Hypothalamus (tissue), 51 donors: ENCODE results near the gene KTN1.

Source experiments
- DNase-seq, 51 donors: peaks; one replicate each; lab custom pipeline; 2025; lab: John Stamatoyannopoulos, UW

KTN1 gene

GRCh38 chr14:55604900-55605418 lies 25.0 kb downstream of the KTN1 start:
- DNase-seq, result no peak

GRCh38 chr14:55605793-55606192 lies 25.8 kb downstream of the KTN1 start:
- DNase-seq, result no peak

- DNase-seq, result no peak
These were observed 27.4 kb downstream of the KTN1 start for GRCh38 chr14:55607386-55607785.

DNA sequence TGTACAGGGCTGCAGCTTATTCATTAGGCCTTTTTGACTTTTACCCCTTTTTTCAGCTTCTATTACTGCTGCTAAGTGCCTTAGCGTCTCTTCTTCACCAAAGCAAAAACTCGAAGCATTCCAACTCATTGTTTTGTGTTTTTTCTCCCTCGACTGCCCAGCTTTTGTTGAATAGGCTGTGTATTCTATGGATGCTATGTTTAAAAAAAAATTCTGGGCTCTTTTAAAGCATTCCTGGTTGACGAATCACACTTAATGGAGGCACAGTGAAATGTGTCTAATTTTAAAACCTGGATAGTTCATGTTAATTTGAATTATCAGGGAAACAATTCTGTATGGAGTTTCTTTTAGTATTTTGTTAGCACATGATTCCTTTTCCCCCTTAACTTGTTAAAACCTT lies 29.7 kb downstream of the KTN1 start:
- no peak for DNase-seq

- DNase-seq, result no peak
These were observed 30.8 kb downstream of the KTN1 start for GRCh38 chr14:55610713-55611370.

- DNase-seq, result no peak
These were observed 31.9 kb downstream of the KTN1 start for GRCh38 chr14:55611859-55612258.

DNA sequence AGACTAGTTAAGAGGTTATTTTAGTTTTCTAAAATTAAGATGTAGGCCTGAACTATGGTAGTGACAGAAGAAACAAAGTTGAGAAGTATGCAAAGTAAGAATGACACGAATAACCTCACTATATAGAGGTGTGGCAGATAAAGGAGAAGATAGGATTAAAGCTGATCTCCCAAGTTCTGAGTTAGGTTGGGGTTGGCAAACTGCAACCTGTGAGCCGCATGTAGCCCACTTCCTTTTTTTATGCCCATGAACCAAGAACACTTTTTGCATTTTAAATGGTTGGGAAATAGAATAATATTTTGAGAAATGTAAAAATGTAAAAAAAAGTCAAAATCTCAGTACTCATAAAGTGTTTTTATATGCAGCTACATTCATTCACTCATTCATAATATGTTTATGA lies 34.3 kb downstream of the KTN1 start:
- no peak for DNase-seq

GRCh38 chr14:55620277-55620676 lies 40.3 kb downstream of the KTN1 start:
- no peak for DNase-seq

DNA sequence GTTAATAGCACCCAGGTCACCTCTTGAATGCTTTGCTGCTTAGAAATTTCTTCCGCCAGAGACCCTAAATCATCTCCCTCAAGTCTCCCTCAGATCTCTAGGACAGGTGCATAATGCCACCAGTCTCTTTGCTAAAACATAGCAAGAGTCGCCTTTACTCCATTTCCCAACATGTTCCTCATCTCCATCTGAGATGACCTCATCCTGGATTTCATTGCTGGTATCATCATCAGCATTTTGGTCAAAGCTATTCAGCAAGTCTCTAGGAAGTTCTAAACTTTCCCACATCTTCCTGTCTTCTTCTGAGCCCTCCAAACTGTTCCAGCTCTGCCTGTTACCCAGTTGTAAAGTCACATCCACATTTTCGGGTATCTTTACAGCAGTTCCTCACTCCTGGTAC lies 41.0 kb downstream of the KTN1 start:
- DNase-seq, result no peak

DNA sequence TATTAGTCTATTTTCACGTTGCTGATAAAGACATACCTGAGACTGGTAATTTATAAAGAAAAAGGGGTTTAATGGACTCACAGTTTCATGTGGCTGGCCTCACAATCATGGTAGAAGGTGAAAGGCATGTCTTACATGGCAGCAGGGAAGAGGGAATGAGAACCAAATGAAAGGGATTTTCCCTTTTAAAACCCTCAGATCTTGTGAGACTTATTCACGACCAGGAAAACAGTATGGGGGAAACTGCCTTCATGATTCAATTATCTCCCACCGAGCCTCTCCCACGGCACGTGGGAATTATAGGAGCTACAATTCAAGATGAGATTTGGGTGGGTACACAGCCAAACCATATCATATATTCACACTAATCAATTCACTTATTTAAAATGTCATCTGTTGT lies 41.4 kb downstream of the KTN1 start:
- no peak for DNase-seq

DNA sequence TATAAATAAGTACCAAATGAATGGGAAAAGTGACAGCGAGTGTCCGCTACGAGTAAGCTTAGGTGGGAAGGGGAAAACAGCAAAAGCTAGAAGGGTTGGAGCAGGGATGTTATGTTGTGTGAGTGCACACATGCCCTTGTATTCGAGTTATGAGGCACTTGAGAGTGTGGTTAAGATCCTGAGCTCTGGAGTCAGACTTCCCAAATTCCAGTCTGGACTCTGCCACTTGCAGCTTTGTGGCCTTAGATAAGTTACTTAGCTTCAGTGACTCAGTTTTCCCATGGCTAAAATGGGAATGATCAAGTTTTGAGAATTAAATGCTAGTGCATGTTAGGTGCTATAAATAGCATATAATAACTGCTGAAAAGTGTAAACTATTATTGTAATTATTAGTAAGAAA lies 44.9 kb downstream of the KTN1 start:
- no peak for DNase-seq

GRCh38 chr14:55625481-55625880 lies 45.5 kb downstream of the KTN1 start:
- no peak for DNase-seq

GRCh38 chr14:55626131-55626530 lies 46.1 kb downstream of the KTN1 start:
- DNase-seq, result no peak

DNA sequence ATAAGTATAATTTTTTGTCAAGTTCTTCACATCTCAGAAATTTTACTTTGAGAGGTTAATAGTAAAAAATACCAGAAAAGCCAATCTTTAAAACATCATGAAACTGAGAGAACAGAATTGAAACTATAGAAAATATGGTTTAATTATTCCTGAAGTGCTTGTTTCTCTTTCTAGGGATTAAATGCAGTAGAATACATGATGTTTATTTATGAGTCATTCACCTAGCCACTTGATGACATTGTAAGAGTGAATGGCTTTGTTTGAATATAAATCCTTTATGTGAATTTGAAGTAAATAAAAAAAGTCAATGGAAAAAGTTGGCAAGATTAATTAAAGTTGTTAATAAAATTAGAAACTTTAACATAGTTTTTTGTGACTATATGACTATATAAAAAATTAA lies 48.4 kb downstream of the KTN1 start:
- DNase-seq, result no peak

GRCh38 chr14:55638665-55639064 lies 58.7 kb downstream of the KTN1 start:
- no peak for DNase-seq

DNA sequence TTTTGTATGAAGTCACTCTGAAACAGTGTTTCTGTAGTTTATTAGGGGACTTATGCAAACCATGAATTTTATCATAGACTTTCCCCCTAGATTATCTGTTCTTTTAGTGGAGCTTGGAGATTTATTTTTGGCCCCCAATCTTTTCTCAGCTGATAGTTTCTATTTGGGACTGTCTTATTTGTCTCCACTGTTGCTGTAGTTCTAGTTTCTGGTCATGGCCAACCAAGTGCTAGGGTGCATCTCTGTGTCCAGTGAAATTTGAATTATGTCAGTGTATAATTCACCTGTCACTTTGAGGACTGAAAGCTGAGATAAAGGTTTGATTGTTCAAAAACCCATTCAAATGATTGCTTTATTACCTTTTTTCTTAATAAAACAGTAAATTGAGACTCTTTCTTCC lies 61.3 kb downstream of the KTN1 start:
- no peak for DNase-seq

- DNase-seq, result no peak
These were observed 61.9 kb downstream of the KTN1 start for GRCh38 chr14:55641954-55642353.

DNA sequence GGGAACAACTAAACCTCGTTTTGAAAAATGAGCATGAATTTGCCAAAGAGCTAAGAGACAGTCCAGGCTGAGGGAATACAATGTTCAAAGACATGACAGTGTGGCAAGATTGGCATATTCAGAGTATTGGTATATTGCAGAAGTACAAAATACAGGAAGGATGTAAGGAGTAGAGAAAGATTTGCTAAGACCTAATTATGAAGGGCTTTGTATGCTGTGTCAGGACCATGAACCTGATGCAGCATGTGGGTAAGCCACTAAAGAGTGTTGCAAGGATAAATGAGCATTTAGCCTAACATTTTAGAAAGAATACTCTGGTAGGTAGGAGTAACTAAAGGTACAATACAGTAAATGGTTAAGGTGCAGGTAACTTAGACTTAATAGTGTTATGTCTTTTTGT lies 65.1 kb downstream of the KTN1 start:
- no peak for DNase-seq

GRCh38 chr14:55645845-55646832 lies 66.1 kb downstream of the KTN1 start:
- no peak for DNase-seq

DNA sequence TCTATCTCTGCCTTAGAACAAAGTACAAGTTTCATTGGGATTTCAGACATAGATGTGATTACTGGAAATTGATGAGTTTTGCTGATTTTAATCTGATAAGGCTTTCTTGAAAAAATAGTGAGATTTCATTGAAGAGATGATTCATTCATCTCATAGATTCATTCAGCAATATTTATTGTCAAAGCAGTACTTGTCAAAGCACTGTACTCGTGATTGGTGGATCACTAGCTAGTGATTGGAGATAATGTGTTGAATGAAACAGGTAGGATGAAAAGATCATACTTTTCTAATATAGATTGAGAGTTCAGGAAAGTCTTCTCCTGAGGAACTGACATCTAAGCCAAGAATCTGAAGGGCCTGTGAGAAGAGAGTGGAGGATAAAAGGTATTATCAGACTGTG lies 71.0 kb downstream of the KTN1 start:
- no peak for DNase-seq

DNA sequence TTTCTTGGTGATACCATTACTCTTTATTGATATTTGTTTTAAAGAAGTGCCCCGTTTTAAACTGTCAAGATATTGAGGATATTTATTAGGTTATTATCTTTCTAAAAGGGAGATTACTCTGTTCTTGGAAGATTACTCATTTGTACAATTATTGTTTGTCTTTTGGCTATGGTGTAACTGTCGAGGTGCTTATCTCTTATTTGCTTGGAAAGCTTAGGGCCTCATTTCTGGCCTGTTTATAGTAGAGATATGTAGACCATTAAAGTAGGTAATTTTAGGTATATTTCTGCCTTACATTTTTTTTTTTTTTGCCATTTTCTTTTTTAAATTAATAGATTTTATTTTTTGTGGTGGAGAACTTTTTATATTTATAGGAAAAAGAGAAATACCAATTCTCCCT lies 74.2 kb downstream of the KTN1 start:
- DNase-seq, result no peak

DNA sequence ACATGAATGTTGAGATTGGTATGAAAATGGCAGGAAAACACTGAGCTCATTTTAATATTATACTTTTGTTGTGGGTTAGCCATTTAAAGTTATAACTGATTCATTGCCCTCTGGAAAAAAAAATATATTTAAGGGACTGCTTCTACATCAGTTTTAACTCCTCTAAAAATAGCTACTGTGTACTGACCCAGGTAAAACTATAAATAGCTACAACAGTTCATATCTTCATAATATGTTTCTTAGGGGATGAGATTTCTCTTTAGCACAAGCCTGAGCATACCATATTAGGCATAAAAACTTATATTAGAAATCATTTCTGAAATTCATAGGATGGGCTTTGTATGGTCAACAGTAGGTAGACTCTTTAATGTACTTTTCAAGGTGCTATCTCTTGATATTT lies 81.0 kb downstream of the KTN1 start:
- no peak for DNase-seq
